ENCODE measurements around the gene CLDN5.

Gene CLDN5

DNA sequence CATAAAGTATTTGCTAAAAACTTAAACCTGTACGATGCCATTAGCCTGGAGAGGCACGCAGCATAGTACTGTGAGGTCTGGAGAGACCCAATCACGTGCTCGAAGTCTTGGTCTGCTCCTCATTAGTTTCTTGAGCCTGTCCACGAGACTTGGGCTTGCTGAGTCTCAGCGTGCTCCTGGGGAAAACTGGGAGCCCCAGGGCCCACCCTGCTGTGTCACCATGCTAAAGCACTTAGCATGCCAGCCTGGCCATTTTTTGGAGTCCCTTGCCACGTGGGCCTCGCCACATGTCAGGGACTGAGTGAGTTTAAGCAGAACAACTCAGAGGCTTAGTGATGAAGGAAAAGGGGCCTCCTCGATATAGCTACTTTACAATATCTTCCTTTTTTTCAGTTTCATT is 41.9 kb downstream of the CLDN5 start:
- TF ChIP-seq, protein P1, sequence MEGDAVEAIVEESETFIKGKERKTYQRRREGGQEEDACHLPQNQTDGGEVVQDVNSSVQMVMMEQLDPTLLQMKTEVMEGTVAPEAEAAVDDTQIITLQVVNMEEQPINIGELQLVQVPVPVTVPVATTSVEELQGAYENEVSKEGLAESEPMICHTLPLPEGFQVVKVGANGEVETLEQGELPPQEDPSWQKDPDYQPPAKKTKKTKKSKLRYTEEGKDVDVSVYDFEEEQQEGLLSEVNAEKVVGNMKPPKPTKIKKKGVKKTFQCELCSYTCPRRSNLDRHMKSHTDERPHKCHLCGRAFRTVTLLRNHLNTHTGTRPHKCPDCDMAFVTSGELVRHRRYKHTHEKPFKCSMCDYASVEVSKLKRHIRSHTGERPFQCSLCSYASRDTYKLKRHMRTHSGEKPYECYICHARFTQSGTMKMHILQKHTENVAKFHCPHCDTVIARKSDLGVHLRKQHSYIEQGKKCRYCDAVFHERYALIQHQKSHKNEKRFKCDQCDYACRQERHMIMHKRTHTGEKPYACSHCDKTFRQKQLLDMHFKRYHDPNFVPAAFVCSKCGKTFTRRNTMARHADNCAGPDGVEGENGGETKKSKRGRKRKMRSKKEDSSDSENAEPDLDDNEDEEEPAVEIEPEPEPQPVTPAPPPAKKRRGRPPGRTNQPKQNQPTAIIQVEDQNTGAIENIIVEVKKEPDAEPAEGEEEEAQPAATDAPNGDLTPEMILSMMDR (IDR thresholded peaks at IDR 0.05; ENCODE audit: low read depth, low read length): no peak
- no peak overlapping the region for H3K4me3 ChIP-seq (replicated peaks in 1 of 2; ENCODE audit: low read depth in 2 of 2, low read length in 2 of 2)
- DNase-seq (ENCODE audit: low read depth in 2 of 2): no peak

DNA sequence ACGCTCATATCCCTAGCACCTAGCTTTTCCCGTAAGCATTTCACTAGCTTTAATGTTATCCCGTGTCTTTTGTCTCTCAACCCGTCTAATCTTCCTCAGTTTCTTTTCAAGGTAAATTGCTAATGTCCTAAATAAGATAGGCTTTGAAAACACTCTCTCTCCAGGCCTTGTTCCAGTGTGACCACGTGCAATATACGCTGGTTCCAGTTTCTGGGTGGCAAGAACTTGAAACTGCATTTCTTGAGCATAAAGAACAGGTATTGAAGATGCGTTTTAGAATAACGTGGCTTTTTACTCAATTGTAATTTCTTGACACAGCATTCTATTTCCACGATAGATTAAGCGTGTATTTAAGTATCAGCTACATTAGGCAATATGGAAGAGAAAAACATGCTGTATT is 43.4 kb downstream of the CLDN5 start:
- no peak for DNase-seq (ENCODE audit: low read depth in 2 of 2)
- no peak overlapping the region for H3K4me3 ChIP-seq (replicated peaks in 1 of 2; ENCODE audit: low read depth in 2 of 2, low read length in 2 of 2)
- TF ChIP-seq, protein P1 (IDR thresholded peaks at IDR 0.05; ENCODE audit: low read depth, low read length): no peak

DNA sequence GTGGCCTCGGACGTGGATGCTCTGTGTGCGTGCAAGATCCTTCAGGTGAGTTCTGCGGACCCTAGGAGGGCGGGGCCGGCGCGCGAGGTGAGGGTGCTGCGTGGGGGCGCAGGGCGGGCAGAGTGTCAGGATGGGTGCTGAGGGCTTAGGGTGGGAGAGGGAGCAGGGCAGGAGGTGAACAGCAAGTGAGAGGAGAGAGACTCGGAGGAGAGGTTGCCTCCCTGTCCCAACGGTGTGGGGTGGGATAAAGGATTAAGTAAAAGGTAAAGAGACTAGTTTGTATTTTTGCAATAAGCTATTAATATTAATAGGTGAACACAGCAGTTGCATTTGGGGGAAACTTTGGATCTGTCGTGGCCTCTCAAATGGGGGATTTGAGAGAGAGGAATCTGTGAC is 44.0 kb downstream of the CLDN5 start:
- no peak for DNase-seq (ENCODE audit: low read depth in 2 of 2)
- TF ChIP-seq, protein P1 (IDR thresholded peaks at IDR 0.05; ENCODE audit: low read depth, low read length): no peak
- peak overlapping the region; percentile 71 to 77 for H3K4me3 ChIP-seq (replicated peaks in 1 of 2; ENCODE audit: low read depth in 2 of 2, low read length in 2 of 2)

DNA sequence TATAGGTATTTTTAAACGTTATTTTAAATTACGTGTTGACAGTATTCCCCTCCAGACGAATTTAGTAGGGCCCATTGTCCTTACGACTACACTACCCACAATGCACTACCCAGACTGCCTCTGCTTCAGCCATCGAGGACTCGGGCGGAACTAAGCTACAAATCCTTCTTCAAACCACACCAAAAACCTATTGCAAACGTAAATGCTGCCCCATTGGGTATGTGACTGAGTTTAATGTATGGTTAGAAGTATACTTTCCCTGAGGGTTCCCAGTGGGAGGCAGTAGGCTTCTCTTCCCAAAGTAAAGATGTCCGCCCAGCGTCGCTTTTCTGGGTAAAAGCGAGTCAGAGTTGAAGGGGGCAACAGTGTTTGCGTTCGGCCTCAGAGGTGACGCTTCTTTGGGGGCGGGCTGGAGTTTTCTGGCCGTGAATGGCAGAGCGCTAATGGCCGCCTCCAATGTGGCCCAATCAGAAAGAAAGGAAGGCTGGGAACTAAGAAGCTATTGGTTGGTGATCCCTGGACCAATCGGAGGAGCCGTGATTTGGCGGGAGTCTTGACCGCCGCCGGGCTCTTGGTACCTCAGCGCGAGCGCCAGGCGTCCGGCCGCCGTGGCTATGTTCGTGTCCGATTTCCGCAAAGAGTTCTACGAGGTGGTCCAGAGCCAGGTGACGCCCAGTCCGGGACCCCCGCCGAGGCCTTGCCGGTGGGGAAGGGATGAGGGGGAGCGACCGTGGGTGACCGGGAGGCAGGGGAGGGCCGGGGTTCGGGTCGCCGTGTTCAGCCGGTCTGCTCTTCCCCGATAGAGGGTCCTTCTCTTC is 44.6 kb downstream of the CLDN5 start, which contains the start of gene CDC45:
Gene CDC45 (plus strand): TSS at position 566 of the 818 bp plus-strand sequence. CDS start 49 bp downstream, at position 615.
- TF ChIP-seq, protein P1 (IDR thresholded peaks at IDR 0.05; ENCODE audit: low read depth, low read length): no peak
- H3K4me3 ChIP-seq (replicated peaks in 1 of 2; ENCODE audit: low read depth in 2 of 2, low read length in 2 of 2): peak within 1 kb of the TSS; percentile 90 to 93
- peak; percentile 99 for DNase-seq (ENCODE audit: low read depth in 2 of 2)

DNA sequence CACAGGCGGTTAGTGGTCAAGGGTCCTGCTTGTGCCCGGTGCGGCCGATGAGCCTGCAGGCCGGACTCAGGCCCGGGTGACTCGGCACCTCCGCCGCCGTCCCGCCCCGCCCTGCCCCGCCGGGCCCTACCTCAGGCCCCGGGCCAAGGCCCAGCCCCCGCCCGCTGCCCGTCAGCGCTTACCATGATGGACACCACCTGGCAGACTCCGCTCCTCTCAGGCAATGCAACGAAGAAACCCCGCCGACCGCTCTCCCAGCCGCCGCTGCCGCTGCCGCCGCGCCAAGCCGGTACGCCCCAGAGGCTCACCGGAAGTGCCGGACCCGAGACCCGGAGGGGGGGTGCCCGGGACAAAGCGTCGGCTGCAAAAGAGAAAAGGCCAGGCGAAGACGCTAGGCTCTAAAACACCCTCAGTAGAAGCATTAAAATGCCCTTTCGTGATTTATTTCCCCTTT is 45.3 kb downstream of the CLDN5 start, which contains the start of gene UFD1:
Gene UFD1 (minus strand): TSS at position 293 of the 454 bp plus-strand sequence. CDS start 108 bp downstream, at position 185.
- TF ChIP-seq, protein P1 (IDR thresholded peaks at IDR 0.05; ENCODE audit: low read depth, low read length): no peak
- peak; percentile 90 to 93 for DNase-seq (ENCODE audit: low read depth in 2 of 2)
- peak within 1 kb of the TSS; percentile 90 to 93 for H3K4me3 ChIP-seq (replicated peaks in 1 of 2; ENCODE audit: low read depth in 2 of 2, low read length in 2 of 2)

DNA sequence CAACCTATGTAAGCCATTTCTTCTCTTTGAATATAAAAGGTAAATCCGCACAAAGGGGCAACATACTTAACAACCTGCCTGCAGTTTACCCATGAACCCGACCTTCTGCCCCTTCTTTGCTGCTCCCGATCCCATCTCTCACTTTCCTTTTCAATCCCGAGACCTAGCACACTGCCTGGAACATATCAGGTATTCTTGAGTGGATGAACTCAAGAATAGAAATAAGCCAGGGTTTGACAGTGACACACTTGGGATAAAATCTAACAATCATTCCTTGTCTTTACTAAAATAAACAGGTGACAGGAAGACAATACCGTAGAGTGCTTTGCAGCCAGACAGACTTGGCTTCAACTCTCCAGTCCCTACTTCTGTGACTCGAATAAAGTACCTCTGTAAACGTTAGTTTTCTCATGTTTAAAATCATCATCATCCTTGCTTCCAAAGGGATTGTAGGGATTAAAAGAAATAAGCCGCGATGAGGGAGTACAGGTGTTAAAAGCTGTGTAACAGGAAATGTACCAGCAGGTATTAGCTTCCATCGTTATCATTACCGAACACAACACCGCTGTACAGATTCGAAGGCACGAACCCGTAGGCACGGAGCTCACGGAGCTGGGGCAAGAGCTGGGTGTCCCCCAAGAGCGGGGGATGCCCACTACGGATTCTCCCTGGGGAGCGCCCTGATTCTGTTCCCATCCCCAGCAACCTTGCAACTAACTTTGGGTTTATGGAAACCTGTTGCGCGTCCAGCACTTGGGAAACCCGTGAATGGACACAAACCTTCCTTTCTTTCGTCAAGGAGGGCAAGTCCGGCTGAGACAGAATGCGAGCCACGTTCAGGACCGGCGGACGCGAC is 45.9 kb downstream of the CLDN5 start:
- peak overlapping the region; percentile 90 to 93 for H3K4me3 ChIP-seq (replicated peaks in 1 of 2; ENCODE audit: low read depth in 2 of 2, low read length in 2 of 2)
- TF ChIP-seq, protein P1 (IDR thresholded peaks at IDR 0.05; ENCODE audit: low read depth, low read length): no peak
- peak in 1 of 2 donors; percentile 7 for DNase-seq (ENCODE audit: low read depth in 2 of 2)
